GM21515 (cell line): ENCODE data around the gene LY9.

Source experiments
- ATAC-seq: cut with Tn5 transposase; IDR thresholded peaks from one replicate; pipeline ENCODE4 v1.9.1; 2021; ENCODE audit not compliant: unreplicated experiment

LY9 gene

DNA sequence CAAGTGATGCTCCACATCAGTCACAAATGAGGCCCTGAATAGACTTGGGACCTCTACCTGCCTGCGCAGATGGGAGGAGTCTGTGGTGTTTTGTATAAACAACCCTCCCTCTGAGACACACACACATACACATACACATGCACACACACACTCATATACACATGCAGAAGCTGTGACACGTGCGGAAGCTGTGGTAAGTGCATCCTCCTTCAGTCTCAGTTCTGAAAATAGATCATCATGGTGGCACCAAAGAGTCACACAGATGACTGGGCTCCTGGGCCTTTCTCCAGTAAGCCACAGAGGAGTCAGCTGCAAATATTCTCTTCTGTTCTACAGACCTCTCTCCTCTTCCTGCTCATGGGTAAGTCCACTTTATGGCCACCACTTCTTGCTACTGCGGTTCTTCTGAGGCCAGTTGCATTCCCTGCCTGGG is at the start of gene LY9:
Gene LY9, plus strand, starts transcription at position 224 of the 433 bp plus-strand sequence. Its CDS starts 14 bp downstream, at position 238.
- ATAC-seq = peak; percentile 77

- no peak for ATAC-seq
Measured at GRCh38 chr1:160746836-160747500, 49.0 kb upstream of the LY9 start.

DNA sequence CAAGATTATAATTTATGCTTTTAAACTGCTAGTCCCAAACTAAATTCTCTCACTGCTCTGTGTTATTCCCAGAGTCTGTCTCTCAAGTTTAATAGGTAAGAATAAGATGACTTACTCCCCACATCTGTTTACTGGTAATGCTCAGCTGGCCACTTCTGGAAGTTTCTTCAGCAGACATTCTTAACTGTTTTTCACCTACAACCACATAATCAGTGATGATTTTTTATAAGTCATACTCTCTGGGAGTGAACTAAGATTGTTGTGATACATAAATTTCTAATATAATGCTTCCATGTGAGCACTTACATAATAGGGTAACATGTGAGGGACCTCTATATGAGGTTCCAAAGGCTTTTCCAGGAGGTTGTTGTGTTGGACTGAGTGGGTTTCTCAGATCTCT is 48.3 kb upstream of the LY9 start:
- ATAC-seq = no peak

- ATAC-seq = no peak
Measured at GRCh38 chr1:160748181-160748877, 47.6 kb upstream of the LY9 start.

GRCh38 chr1:160748878-160749269 is 47.1 kb upstream of the LY9 start:
- ATAC-seq = no peak

DNA sequence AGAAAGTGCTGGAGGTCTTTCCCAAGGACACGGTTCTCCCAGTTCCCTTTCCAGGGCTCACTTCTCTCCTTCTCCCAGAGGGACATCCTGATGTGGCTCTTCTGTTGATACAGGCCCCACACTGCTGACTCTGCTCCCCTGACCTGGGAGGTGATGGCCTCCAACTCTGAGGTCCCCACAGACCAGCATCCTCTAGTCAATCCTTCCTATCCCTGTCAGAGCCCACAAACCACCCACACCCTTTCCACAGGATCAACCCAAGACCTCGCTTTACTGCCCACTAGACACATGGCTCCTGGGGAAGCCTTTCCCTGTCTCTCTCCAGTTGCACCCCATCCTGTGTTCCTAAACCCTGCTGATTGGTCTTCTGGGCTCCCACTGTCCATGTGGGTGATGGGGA is 45.4 kb upstream of the LY9 start:
- no peak for ATAC-seq

DNA sequence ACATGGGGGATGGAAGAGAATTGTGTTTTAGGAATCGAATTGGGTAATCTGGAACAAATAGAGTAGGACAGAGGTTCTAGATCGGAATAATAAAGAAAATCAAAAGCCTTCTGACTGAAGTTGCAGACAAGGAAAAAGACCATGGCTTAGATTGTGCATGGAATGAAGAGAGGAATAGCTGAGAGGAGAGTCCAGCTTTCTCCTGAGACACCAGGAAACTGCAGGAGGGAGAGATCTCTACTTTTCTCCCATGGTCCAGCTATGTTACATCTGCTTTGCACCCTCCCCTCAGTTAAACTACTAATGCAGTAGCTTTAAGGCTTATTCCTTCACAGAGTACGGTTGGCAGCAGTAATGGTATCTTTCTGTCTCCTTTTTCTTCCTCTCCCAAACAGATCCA is 43.6 kb upstream of the LY9 start:
- ATAC-seq = no peak

DNA sequence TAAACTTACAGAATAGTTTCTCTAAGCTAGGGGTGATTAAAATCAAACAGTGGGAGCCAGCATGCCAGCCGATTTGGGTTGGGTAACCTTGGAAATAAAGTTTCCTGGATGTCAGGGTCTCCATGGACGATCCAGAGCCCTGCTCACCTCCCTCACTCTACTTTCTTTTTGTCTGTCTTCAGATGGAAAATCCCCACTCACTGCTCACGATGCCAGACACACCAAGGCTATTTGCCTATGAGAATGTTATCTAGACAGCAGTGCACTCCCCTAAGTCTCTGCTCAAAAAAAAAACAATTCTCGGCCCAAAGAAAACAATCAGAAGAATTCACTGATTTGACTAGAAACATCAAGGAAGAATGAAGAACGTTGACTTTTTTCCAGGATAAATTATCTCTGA is 43.0 kb upstream of the LY9 start:
- no peak for ATAC-seq

DNA sequence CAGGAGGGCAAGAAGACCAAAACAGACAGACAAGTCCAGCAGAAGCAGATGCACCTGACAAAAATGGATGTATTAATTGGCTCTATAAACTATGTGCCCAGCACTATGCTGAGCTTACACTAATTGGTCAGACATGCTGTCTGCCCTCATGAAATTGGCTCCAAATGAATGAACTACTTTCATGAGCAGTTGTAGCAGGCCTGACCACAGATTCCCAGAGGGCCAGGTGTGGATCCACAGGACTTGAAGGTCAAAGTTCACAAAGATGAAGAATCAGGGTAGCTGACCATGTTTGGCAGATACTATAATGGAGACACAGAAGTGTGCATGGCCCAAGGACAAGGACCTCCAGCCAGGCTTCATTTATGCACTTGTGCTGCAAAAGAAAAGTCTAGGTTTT is 42.4 kb upstream of the LY9 start:
- ATAC-seq = no peak

- no peak for ATAC-seq
Measured at GRCh38 chr1:160755461-160755860, 40.5 kb upstream of the LY9 start.

DNA sequence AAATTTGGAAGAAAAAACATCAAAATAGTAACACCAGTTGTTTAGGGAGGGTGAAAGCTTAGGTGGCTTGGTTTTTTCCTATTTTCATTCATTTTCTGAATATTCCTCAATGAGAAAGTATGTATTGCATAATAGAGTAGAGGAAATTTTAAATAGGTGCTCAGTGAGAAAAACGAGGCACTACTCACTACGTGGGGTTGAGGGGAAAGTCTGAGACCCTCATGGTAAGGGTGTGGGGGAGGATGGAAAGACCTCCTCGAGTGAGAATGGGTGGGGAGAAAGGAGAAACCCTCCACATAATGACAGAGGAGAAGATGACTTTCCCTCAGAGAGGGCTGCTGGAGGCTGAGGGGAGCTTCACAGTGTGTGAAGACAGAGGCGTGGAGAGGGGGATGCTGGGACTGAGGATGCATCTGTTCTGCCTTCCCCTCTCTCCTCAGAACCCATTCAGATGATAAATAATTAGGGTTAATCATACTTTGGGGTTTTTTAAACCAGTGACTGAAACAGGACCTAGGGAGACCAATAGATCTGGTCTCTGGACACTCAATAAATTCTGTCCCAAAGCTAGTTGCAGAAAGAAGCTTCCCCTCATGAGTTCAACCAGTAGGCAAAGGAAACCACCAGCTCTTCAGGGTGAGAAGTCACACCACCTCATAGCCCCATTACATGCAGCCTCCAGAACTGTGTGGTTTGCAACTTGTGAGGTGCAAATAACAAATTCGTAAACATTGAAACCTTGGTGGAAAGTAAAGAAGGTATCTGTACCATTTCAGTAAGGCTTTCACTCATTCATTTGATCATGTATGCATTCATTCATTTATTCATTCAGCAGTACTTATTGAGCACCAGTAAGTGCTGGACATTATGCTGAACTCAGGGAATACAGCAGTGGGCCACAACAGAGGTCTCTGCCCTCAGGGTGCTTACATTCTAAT is 39.8 kb upstream of the LY9 start:
- no peak for ATAC-seq

DNA sequence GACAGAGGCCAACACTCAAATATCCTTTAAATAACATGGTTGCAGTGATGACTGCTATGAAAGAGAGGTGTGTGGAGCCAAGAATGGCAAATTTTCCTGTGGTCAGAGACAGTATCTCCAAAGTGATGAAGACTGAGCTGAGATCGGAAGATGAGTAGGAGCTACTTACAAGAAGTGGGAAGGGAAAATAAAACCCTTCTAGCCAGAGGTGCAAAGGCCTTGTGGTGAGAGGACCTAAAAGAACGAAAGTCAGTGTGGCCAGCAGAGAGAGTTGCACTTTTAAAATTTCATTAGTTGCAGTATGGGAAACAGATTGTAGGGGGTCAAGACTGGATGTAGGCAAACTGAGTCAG is 39.1 kb upstream of the LY9 start:
- no peak for ATAC-seq

GRCh38 chr1:160758521-160758920 is 37.5 kb upstream of the LY9 start:
- no peak for ATAC-seq

DNA sequence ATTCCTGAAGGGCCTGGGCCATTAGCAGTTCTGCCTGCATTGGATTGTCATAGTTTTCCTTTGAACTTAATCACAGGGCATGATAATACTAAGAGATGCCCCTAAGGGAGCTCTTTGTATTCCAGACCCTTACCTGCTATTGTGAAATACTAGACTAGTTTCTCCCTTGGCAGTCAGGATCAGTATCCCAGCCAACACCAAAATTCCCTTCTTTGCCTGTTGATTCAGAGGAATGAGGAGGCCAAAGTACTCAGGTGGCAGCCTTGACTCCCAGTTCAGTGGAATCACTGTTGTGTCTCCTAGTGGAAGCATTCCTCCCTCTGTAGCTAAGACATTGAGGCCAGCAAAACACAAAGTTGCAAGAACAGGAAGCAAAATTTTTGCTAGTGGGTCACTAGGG is 36.2 kb upstream of the LY9 start:
- ATAC-seq = no peak

GRCh38 chr1:160761046-160761445 is 34.9 kb upstream of the LY9 start:
- ATAC-seq = no peak

DNA sequence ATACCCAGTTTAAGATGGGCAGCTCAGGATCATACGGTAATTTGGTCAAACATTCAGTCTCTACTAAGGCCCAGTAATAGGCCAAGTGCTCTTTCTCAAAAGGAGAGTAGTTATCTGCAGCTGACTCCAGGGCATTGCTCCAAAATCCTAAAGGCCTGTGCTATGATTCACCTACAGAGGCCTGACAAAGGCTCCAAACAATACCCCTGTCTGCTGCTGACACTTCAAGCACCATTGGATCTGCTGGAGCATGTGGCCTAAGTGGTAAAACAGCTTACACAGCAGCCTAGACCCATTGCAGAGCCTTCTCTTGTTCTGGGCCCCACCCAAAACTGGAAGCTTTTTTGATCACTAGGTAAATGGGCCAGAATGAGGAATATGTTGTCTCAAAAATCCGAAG is 34.1 kb upstream of the LY9 start:
- no peak for ATAC-seq

- ATAC-seq = no peak
Measured at GRCh38 chr1:160763993-160764392, 32.0 kb upstream of the LY9 start.

- ATAC-seq = peak; percentile 57
Measured at GRCh38 chr1:160767395-160768294, 28.3 kb upstream of the LY9 start.

DNA sequence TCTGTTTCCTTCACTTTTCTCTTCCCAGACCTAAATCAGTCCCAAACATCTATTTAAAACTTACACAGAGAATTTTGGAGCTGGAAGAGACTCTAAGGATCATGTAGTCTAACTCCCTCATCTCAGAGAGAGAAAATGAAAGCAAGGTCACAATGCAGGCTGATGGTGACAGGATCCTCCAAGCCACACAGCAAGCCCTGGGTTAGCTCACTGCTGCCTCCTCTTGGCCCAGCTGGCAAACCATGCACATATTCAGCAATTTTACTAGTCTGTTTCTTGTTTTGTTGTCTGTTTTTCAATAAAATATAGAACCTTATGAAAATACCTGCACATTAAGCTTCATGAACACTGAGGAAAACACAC is 27.7 kb upstream of the LY9 start:
- peak; percentile 81 for ATAC-seq

GRCh38 chr1:160772331-160772730 is 23.6 kb upstream of the LY9 start:
- no peak for ATAC-seq

DNA sequence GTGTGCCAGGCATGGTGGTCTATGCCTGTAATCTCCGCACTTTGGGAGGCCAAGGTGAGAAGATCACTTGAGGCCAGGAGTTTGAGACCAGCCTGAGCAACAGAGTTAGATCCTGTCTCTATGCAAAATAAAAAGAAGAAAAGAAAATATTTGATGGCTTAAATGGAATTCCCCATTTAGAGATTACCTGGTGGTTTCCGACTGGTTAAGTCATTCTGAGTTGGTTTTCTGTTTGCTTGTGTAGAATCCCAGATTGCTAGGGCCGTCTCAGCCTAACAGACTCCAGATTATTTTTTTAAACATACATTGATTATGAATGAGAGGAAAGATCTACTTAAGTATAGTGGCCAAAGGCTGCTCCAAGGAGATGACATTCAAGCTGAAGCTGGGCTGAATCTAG is 22.9 kb upstream of the LY9 start:
- no peak for ATAC-seq
